Measurements from ENCODE around the gene CDH6.
A peak's percentile ranks its signal among the peaks of the same experiment; 100 is the strongest.

The CDH6 gene

GRCh38 chr5:31329715-31330114 is 136.2 kb downstream of the CDH6 start:
- H3K56ac ChIP-seq (ENCODE audit: low read length), result no peak overlapping the region
- H3K4me1 ChIP-seq (ENCODE audit: control insufficient read depth, low read depth, low read length), result no peaks in the 10 kb centered on the region
- no peaks in the 10 kb centered on the region for H3K36me3 ChIP-seq (ENCODE audit: control insufficient read depth, insufficient read depth, low read length)
- H4K8ac ChIP-seq (ENCODE audit: low read depth, low read length), result no peak overlapping the region
- H3K27me3 ChIP-seq (ENCODE audit: insufficient read depth, low read length, poor library complexity), result no peaks in the 10 kb centered on the region
- H2BK5ac ChIP-seq (ENCODE audit: low read length), result no peak overlapping the region
- no peak overlapping the region for H3K9ac ChIP-seq (ENCODE audit: low read length)
- no peak overlapping the region for H2BK15ac ChIP-seq (replicated peaks; ENCODE audit: low read depth)
- no peak overlapping the region for H3K18ac ChIP-seq (ENCODE audit: low read length)
- H4K5ac ChIP-seq (ENCODE audit: low read length), result no peak overlapping the region
- no peak overlapping the region for H3K27ac ChIP-seq (ENCODE audit: low read depth, low read length)
- H3K79me1 ChIP-seq (ENCODE audit: low read length), result no peaks in the 10 kb centered on the region
- H3K79me2 ChIP-seq (ENCODE audit: control insufficient read depth, insufficient read depth, low read length), result no peaks in the 10 kb centered on the region
- H2AK5ac ChIP-seq (ENCODE audit: low read length), result no peak overlapping the region
- no peak overlapping the region for H3K4me3 ChIP-seq (ENCODE audit: low read length)
- no CpG with 5 or more reads among the region's 2 CpGs for WGBS (ENCODE audit: extremely low coverage, insufficient coverage, low lambda C conversion rate)
- H3K4me2 ChIP-seq (ENCODE audit: low read length), result no peak overlapping the region
- peak; percentile 44 for DNase-seq
- H2BK120ac ChIP-seq (ENCODE audit: low read depth, low read length), result no peak overlapping the region
- H3K4ac ChIP-seq (ENCODE audit: low read depth, low read length), result no peak overlapping the region
- no peak overlapping the region for H3K23ac ChIP-seq (ENCODE audit: low read length)

GRCh38 chr5:31332160-31332559 is 138.7 kb downstream of the CDH6 start:
- Histone ChIP-seq H2BK15ac (replicated peaks; ENCODE audit: low read depth) (no peak overlapping the region), H4K8ac (ENCODE audit: low read depth, low read length) (no peak overlapping the region), H3K56ac (ENCODE audit: low read length) (no peak overlapping the region), H3K79me1 (ENCODE audit: low read length) (no peaks in the 10 kb centered on the region), H2BK5ac (ENCODE audit: low read length) (no peak overlapping the region), H3K27me3 (ENCODE audit: insufficient read depth, low read length, poor library complexity) (no peaks in the 10 kb centered on the region), H3K4me2 (ENCODE audit: low read length) (no peak overlapping the region), H3K4me3 (ENCODE audit: low read length) (no peak overlapping the region), H3K9ac (ENCODE audit: low read length) (no peak overlapping the region), H3K18ac (ENCODE audit: low read length) (no peak overlapping the region), H3K36me3 (ENCODE audit: control insufficient read depth, insufficient read depth, low read length) (no peaks in the 10 kb centered on the region), H3K4me1 (ENCODE audit: control insufficient read depth, low read depth, low read length) (no peaks in the 10 kb centered on the region), H4K5ac (ENCODE audit: low read length) (no peak overlapping the region), H3K23ac (ENCODE audit: low read length) (no peak overlapping the region), H2AK5ac (ENCODE audit: low read length) (no peak overlapping the region), H3K27ac (ENCODE audit: low read depth, low read length) (no peak overlapping the region), H2BK120ac (ENCODE audit: low read depth, low read length) (no peak overlapping the region), H3K79me2 (ENCODE audit: control insufficient read depth, insufficient read depth, low read length) (no peaks in the 10 kb centered on the region), H3K4ac (ENCODE audit: low read depth, low read length) (no peak overlapping the region)
- WGBS (ENCODE audit: extremely low coverage, insufficient coverage, low lambda C conversion rate), result no CpG with 5 or more reads among the region's 2 CpGs
- no peak for DNase-seq

- DNase-seq, result no peak
- H2BK5ac ChIP-seq (ENCODE audit: low read length), result no peak overlapping the region
- no peak overlapping the region for H2AK5ac ChIP-seq (ENCODE audit: low read length)
- H3K9ac ChIP-seq (ENCODE audit: low read length), result no peak overlapping the region
- no peak overlapping the region for H4K5ac ChIP-seq (ENCODE audit: low read length)
- no peak overlapping the region for H3K23ac ChIP-seq (ENCODE audit: low read length)
- H3K36me3 ChIP-seq (ENCODE audit: control insufficient read depth, insufficient read depth, low read length), result no peaks in the 10 kb centered on the region
- no peak overlapping the region for H3K4ac ChIP-seq (ENCODE audit: low read depth, low read length)
- no peak overlapping the region for H3K18ac ChIP-seq (ENCODE audit: low read length)
- H3K4me2 ChIP-seq (ENCODE audit: low read length), result no peak overlapping the region
- no peak overlapping the region for H3K27ac ChIP-seq (ENCODE audit: low read depth, low read length)
- H3K27me3 ChIP-seq (ENCODE audit: insufficient read depth, low read length, poor library complexity), result no peaks in the 10 kb centered on the region
- no peaks in the 10 kb centered on the region for H3K4me1 ChIP-seq (ENCODE audit: control insufficient read depth, low read depth, low read length)
- no peak overlapping the region for H2BK15ac ChIP-seq (replicated peaks; ENCODE audit: low read depth)
- no CpG with 5 or more reads among the region's 2 CpGs for WGBS (ENCODE audit: extremely low coverage, insufficient coverage, low lambda C conversion rate)
- H3K79me1 ChIP-seq (ENCODE audit: low read length), result no peaks in the 10 kb centered on the region
- no peak overlapping the region for H3K4me3 ChIP-seq (ENCODE audit: low read length)
- no peak overlapping the region for H4K8ac ChIP-seq (ENCODE audit: low read depth, low read length)
- no peak overlapping the region for H2BK120ac ChIP-seq (ENCODE audit: low read depth, low read length)
- no peaks in the 10 kb centered on the region for H3K79me2 ChIP-seq (ENCODE audit: control insufficient read depth, insufficient read depth, low read length)
- no peak overlapping the region for H3K56ac ChIP-seq (ENCODE audit: low read length)
Measured at GRCh38 chr5:31333475-31333874, 140.0 kb downstream of the CDH6 start.

- Histone ChIP-seq H3K79me2 (ENCODE audit: control insufficient read depth, insufficient read depth, low read length) (no peaks in the 10 kb centered on the region), H3K36me3 (ENCODE audit: control insufficient read depth, insufficient read depth, low read length) (no peaks in the 10 kb centered on the region), H3K18ac (ENCODE audit: low read length) (no peak overlapping the region), H3K27ac (ENCODE audit: low read depth, low read length) (no peak overlapping the region), H3K4me2 (ENCODE audit: low read length) (no peak overlapping the region), H3K4me3 (ENCODE audit: low read length) (no peak overlapping the region), H2BK5ac (ENCODE audit: low read length) (no peak overlapping the region), H3K56ac (ENCODE audit: low read length) (no peak overlapping the region), H2BK120ac (ENCODE audit: low read depth, low read length) (no peak overlapping the region), H3K4me1 (ENCODE audit: control insufficient read depth, low read depth, low read length) (no peaks in the 10 kb centered on the region), H3K4ac (ENCODE audit: low read depth, low read length) (no peak overlapping the region), H3K9ac (ENCODE audit: low read length) (no peak overlapping the region), H3K27me3 (ENCODE audit: insufficient read depth, low read length, poor library complexity) (no peaks in the 10 kb centered on the region), H3K23ac (ENCODE audit: low read length) (no peak overlapping the region), H2BK15ac (replicated peaks; ENCODE audit: low read depth) (no peak overlapping the region), H3K79me1 (ENCODE audit: low read length) (no peaks in the 10 kb centered on the region), H4K5ac (ENCODE audit: low read length) (no peak overlapping the region), H4K8ac (ENCODE audit: low read depth, low read length) (no peak overlapping the region), H2AK5ac (ENCODE audit: low read length) (no peak overlapping the region)
- no CpG with 5 or more reads among the region's 4 CpGs for WGBS (ENCODE audit: extremely low coverage, insufficient coverage, low lambda C conversion rate)
- DNase-seq, result no peak
Measured at GRCh38 chr5:31334061-31334860, 140.8 kb downstream of the CDH6 start.

- Histone ChIP-seq H4K8ac (ENCODE audit: low read depth, low read length) (no peak overlapping the region), H3K79me1 (ENCODE audit: low read length) (no peaks in the 10 kb centered on the region), H3K56ac (ENCODE audit: low read length) (no peak overlapping the region), H4K5ac (ENCODE audit: low read length) (no peak overlapping the region), H3K4ac (ENCODE audit: low read depth, low read length) (no peak overlapping the region), H3K36me3 (ENCODE audit: control insufficient read depth, insufficient read depth, low read length) (no peaks in the 10 kb centered on the region), H3K27ac (ENCODE audit: low read depth, low read length) (no peak overlapping the region), H3K23ac (ENCODE audit: low read length) (no peak overlapping the region), H3K4me3 (ENCODE audit: low read length) (no peak overlapping the region), H2AK5ac (ENCODE audit: low read length) (no peak overlapping the region), H3K27me3 (ENCODE audit: insufficient read depth, low read length, poor library complexity) (no peaks in the 10 kb centered on the region), H3K4me2 (ENCODE audit: low read length) (no peak overlapping the region), H3K9ac (ENCODE audit: low read length) (no peak overlapping the region), H2BK5ac (ENCODE audit: low read length) (no peak overlapping the region), H2BK15ac (replicated peaks; ENCODE audit: low read depth) (no peak overlapping the region), H3K4me1 (ENCODE audit: control insufficient read depth, low read depth, low read length) (no peaks in the 10 kb centered on the region), H2BK120ac (ENCODE audit: low read depth, low read length) (no peak overlapping the region), H3K79me2 (ENCODE audit: control insufficient read depth, insufficient read depth, low read length) (no peaks in the 10 kb centered on the region), H3K18ac (ENCODE audit: low read length) (no peak overlapping the region)
- no peak for DNase-seq
Measured at GRCh38 chr5:31335456-31335855, 142.0 kb downstream of the CDH6 start.

- H4K5ac ChIP-seq (ENCODE audit: low read length), result no peak overlapping the region
- H3K4me2 ChIP-seq (ENCODE audit: low read length), result no peak overlapping the region
- no peaks in the 10 kb centered on the region for H3K27me3 ChIP-seq (ENCODE audit: insufficient read depth, low read length, poor library complexity)
- no peak for DNase-seq
- H3K27ac ChIP-seq (ENCODE audit: low read depth, low read length), result no peak overlapping the region
- no peak overlapping the region for H2BK120ac ChIP-seq (ENCODE audit: low read depth, low read length)
- no peak overlapping the region for H2BK5ac ChIP-seq (ENCODE audit: low read length)
- H3K56ac ChIP-seq (ENCODE audit: low read length), result no peak overlapping the region
- H3K4me1 ChIP-seq (ENCODE audit: control insufficient read depth, low read depth, low read length), result no peaks in the 10 kb centered on the region
- H3K9ac ChIP-seq (ENCODE audit: low read length), result no peak overlapping the region
- H3K4ac ChIP-seq (ENCODE audit: low read depth, low read length), result no peak overlapping the region
- H2BK15ac ChIP-seq (replicated peaks; ENCODE audit: low read depth), result no peak overlapping the region
- WGBS (ENCODE audit: extremely low coverage, insufficient coverage, low lambda C conversion rate), result no CpG with 5 or more reads among the region's 3 CpGs
- H3K23ac ChIP-seq (ENCODE audit: low read length), result no peak overlapping the region
- H2AK5ac ChIP-seq (ENCODE audit: low read length), result no peak overlapping the region
- no peaks in the 10 kb centered on the region for H3K36me3 ChIP-seq (ENCODE audit: control insufficient read depth, insufficient read depth, low read length)
- H3K79me2 ChIP-seq (ENCODE audit: control insufficient read depth, insufficient read depth, low read length), result no peaks in the 10 kb centered on the region
- no peak overlapping the region for H3K18ac ChIP-seq (ENCODE audit: low read length)
- no peak overlapping the region for H4K8ac ChIP-seq (ENCODE audit: low read depth, low read length)
- H3K79me1 ChIP-seq (ENCODE audit: low read length), result no peaks in the 10 kb centered on the region
- H3K4me3 ChIP-seq (ENCODE audit: low read length), result no peak overlapping the region
Measured at GRCh38 chr5:31343946-31344345, 150.5 kb downstream of the CDH6 start.

Measured in mesendoderm (in vitro differentiated cells).